Stimulated activated CD4-positive, alpha-beta T cell treated with anti-CD3 and anti-CD28 coated beads, Interleukin-4, amount 100 ng/mL, for 48 hours (primary cell): ENCODE results near the gene TRIM16.
"Not testable (repeated sequence)": the region's sequence is repeated elsewhere in the genome, so short reads cannot be mapped to it uniquely, and the experiment has no call there.

Source experiments
- DNase-seq, 2 donors: peaks; one replicate each; pipeline ENCODE4 v3.0.0-alpha.2; 2020; ENCODE audit warnings: low read depth in 2 of 2

Gene TRIM16

GRCh38 chr17:15683824-15684478, at the start of gene TRIM16:
Gene TRIM16, minus strand, starts transcription at chr17:15684311. Its CDS starts 32,702 bp downstream, at chr17:15651609.
- peak; percentile 70 to 71 for DNase-seq

GRCh38 chr17:15733174-15733789, 49.2 kb upstream of the TRIM16 start:
- not testable (repeated sequence) for DNase-seq

- DNase-seq, result not testable (repeated sequence)
Observed at GRCh38 chr17:15731900-15732299, 47.8 kb upstream of the TRIM16 start, which contains the start of gene TBC1D26. Gene TBC1D26, plus strand, starts transcription at chr17:15732283. Its CDS starts 3,066 bp downstream, at chr17:15735349.

- DNase-seq, result not testable (repeated sequence)
Observed at GRCh38 chr17:15730535-15730934, 46.4 kb upstream of the TRIM16 start.

- not testable (repeated sequence) for DNase-seq
Observed at GRCh38 chr17:15716601-15717563, 32.8 kb upstream of the TRIM16 start.

GRCh38 chr17:15708879-15709278, 24.8 kb upstream of the TRIM16 start:
- not testable (repeated sequence) for DNase-seq

- DNase-seq, result not testable (repeated sequence)
Observed at GRCh38 chr17:15704813-15705212, 20.7 kb upstream of the TRIM16 start.

- not testable (repeated sequence) for DNase-seq
Observed at GRCh38 chr17:15704239-15704638, 20.1 kb upstream of the TRIM16 start.

- not testable (repeated sequence) for DNase-seq
Observed at GRCh38 chr17:15699937-15700336, 15.8 kb upstream of the TRIM16 start.

- peak; percentile 93 to 99 for DNase-seq
Observed at GRCh38 chr17:15699413-15699924, 15.4 kb upstream of the TRIM16 start, which contains the start of gene ZNF286A. Gene ZNF286A, plus strand, starts transcription at chr17:15699752. Its CDS starts 578 bp downstream, at chr17:15700330.

GRCh38 chr17:15698967-15699366, 14.9 kb upstream of the TRIM16 start:
- DNase-seq, result not testable (repeated sequence)

GRCh38 chr17:15687494-15687893, 3.4 kb upstream of the TRIM16 start:
- not testable (repeated sequence) for DNase-seq

GRCh38 chr17:15683135-15683534, 976 bp downstream of the TRIM16 start:
- not testable (repeated sequence) for DNase-seq

- not testable (repeated sequence) for DNase-seq
Observed at GRCh38 chr17:15675991-15676390, 8.1 kb downstream of the TRIM16 start.

- DNase-seq, result not testable (repeated sequence)
Observed at GRCh38 chr17:15674640-15675039, 9.5 kb downstream of the TRIM16 start.

GRCh38 chr17:15669526-15669925, 14.6 kb downstream of the TRIM16 start:
- not testable (repeated sequence) for DNase-seq

GRCh38 chr17:15663691-15664090, 20.4 kb downstream of the TRIM16 start:
- DNase-seq, result no peak

GRCh38 chr17:15663176-15663575, 20.9 kb downstream of the TRIM16 start:
- DNase-seq, result no peak

- DNase-seq, result no peak
Observed at GRCh38 chr17:15662681-15663080, 21.4 kb downstream of the TRIM16 start.

GRCh38 chr17:15660077-15660476, 24.0 kb downstream of the TRIM16 start:
- DNase-seq, result no peak

GRCh38 chr17:15659663-15660062, 24.4 kb downstream of the TRIM16 start:
- no peak for DNase-seq

- DNase-seq, result no peak
Observed at GRCh38 chr17:15659236-15659635, 24.9 kb downstream of the TRIM16 start.
